ENCODE measurements around the gene ESR2.

Gene ESR2

DNA sequence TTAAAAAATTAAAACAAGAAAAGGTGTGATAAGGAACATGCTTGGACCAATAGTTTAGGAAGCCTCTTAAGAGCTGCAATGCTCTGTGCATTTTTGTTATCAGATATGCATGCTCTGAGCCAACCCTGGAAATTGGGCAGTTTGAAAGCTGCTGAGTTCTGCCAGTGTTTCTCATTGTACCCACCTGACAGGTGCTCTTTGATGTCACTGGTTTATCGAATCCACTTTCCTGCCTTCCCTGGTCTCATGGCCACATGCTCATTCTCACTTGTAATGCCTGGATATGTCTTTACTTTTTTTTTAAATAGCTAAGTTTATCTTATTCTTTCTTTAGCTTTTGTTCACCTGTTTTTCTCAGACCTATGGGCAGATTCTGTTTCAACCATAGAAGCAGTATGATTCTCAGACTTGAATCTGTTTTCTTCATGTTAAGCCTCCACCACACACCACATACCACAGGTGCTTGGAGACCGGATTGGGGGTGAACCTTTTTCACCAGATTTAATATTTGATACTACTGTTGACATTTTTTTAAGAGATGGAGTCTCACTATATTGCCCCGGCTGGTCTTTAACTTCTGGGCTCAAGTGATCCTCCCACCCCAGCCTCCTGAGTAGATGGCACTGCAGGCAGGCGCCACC, 90.7 kb downstream of the ESR2 start:
- Histone ChIP-seq H3K4me3 (ENCODE audit: low read length) (no peak overlapping the region), H3K4me2 (ENCODE audit: low read length) (no peak overlapping the region), H3K36me3 (ENCODE audit: control insufficient read depth, low read length) (peaks cover 89% of the 10 kb centered on the region), H3K9me2 (replicated peaks; ENCODE audit: control insufficient read depth, low read length) (no peaks in the 10 kb centered on the region), H4K20me1 (ENCODE audit: control insufficient read depth, insufficient read depth, low read depth, low read length) (no peaks in the 10 kb centered on the region), H3K9me3 (ENCODE audit: control insufficient read depth, insufficient read depth, low read length) (no peaks in the 10 kb centered on the region), H3K27ac (ENCODE audit: low read depth, low read length) (no peak overlapping the region), H3K27me3 (ENCODE audit: control insufficient read depth, low read length) (no peaks in the 10 kb centered on the region), H3K79me2 (ENCODE audit: control insufficient read depth, low read length) (peaks cover 6% of the 10 kb centered on the region), H3K4me1 (ENCODE audit: control insufficient read depth, low read length) (no peaks in the 10 kb centered on the region), H3F3A (ENCODE audit: control insufficient read depth, insufficient read depth) (no peaks in the 10 kb centered on the region; the same call in 1 of the 2 replicates)
- TF ChIP-seq EZH2phosphoT487 (IDR thresholded peaks at IDR 0.05; ENCODE audit: borderline replicate concordance, low read length) = no peak
- TF ChIP-seq, protein P1, sequence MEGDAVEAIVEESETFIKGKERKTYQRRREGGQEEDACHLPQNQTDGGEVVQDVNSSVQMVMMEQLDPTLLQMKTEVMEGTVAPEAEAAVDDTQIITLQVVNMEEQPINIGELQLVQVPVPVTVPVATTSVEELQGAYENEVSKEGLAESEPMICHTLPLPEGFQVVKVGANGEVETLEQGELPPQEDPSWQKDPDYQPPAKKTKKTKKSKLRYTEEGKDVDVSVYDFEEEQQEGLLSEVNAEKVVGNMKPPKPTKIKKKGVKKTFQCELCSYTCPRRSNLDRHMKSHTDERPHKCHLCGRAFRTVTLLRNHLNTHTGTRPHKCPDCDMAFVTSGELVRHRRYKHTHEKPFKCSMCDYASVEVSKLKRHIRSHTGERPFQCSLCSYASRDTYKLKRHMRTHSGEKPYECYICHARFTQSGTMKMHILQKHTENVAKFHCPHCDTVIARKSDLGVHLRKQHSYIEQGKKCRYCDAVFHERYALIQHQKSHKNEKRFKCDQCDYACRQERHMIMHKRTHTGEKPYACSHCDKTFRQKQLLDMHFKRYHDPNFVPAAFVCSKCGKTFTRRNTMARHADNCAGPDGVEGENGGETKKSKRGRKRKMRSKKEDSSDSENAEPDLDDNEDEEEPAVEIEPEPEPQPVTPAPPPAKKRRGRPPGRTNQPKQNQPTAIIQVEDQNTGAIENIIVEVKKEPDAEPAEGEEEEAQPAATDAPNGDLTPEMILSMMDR (IDR thresholded peaks at IDR 0.05; ENCODE audit: low read depth, low read length, poor library complexity, severe bottlenecking) = no peak

DNA sequence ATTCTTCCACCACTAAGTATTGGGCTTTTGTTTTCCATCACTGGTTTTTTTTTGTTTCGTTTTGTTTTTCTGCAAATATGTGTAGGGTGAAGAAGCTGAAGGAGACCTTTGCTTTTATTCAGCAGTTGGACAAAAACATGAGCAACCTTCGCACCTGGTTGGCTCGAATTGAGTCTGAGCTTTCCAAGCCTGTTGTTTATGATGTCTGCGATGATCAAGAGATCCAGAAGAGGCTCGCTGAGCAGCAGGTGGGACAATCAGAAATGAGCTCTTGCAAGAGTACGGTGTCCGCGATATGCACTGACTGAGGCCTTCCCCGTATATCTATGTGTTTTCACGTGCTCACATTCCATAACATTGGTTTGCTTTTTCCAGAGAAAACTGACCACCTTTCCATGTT, 91.5 kb downstream of the ESR2 start:
- Histone ChIP-seq H3K4me3 (ENCODE audit: low read length) (no peak overlapping the region), H3K27me3 (ENCODE audit: control insufficient read depth, low read length) (no peaks in the 10 kb centered on the region), H3F3A (ENCODE audit: control insufficient read depth, insufficient read depth) (no peaks in the 10 kb centered on the region; the same call in 1 of the 2 replicates), H4K20me1 (ENCODE audit: control insufficient read depth, insufficient read depth, low read depth, low read length) (no peaks in the 10 kb centered on the region), H3K4me2 (ENCODE audit: low read length) (no peak overlapping the region), H3K79me2 (ENCODE audit: control insufficient read depth, low read length) (peaks cover 7% of the 10 kb centered on the region), H3K9me2 (replicated peaks; ENCODE audit: control insufficient read depth, low read length) (no peaks in the 10 kb centered on the region), H3K9me3 (ENCODE audit: control insufficient read depth, insufficient read depth, low read length) (no peaks in the 10 kb centered on the region), H3K4me1 (ENCODE audit: control insufficient read depth, low read length) (no peaks in the 10 kb centered on the region), H3K36me3 (ENCODE audit: control insufficient read depth, low read length) (peaks cover 89% of the 10 kb centered on the region), H3K27ac (ENCODE audit: low read depth, low read length) (no peak overlapping the region)
- TF ChIP-seq, protein P1 (IDR thresholded peaks at IDR 0.05; ENCODE audit: low read depth, low read length, poor library complexity, severe bottlenecking) = no peak
- no peak for TF ChIP-seq EZH2phosphoT487 (IDR thresholded peaks at IDR 0.05; ENCODE audit: borderline replicate concordance, low read length)

DNA sequence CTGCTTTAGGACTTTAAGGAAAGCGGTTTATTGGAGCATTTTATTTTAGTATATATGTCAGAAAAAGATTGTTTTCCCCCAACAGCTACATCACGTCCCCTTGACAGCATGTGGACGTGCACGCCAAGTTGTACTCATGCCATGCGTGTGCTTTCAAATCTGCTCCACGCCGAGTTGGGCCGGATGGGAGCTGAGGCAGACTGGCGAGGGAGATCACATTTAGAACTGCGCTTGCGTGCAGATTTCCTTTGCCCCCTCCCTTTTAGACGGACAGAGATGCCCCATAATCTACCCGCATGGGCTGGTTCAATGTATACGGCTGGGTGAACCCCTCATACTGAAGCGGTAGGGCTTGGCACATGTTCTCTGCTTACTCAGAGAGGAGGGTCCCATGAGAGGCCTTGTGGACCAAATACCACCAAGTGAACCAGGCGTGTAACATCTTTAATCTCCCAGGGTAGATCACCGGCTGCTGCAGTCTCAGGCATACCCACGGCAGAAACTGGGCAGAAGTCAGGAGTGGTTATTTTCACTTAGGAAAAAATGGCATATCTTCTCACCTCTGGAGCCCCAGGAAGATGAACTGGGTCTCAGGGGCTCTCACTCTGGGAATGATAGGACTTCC, 92.1 kb downstream of the ESR2 start:
- TF ChIP-seq, protein P1 (IDR thresholded peaks at IDR 0.05; ENCODE audit: low read depth, low read length, poor library complexity, severe bottlenecking) = no peak
- TF ChIP-seq EZH2phosphoT487 (IDR thresholded peaks at IDR 0.05; ENCODE audit: borderline replicate concordance, low read length) = no peak
- H3K9me2 ChIP-seq (replicated peaks; ENCODE audit: control insufficient read depth, low read length) = no peaks in the 10 kb centered on the region
- H3K4me1 ChIP-seq (ENCODE audit: control insufficient read depth, low read length) = no peaks in the 10 kb centered on the region
- H3K4me2 ChIP-seq (ENCODE audit: low read length) = no peak overlapping the region
- no peak overlapping the region for H3K27ac ChIP-seq (ENCODE audit: low read depth, low read length)
- no peaks in the 10 kb centered on the region; the same call in 1 of the 2 replicates for H3F3A ChIP-seq (ENCODE audit: control insufficient read depth, insufficient read depth)
- peaks cover 90% of the 10 kb centered on the region for H3K36me3 ChIP-seq (ENCODE audit: control insufficient read depth, low read length)
- H3K4me3 ChIP-seq (ENCODE audit: low read length) = no peak overlapping the region
- H4K20me1 ChIP-seq (ENCODE audit: control insufficient read depth, insufficient read depth, low read depth, low read length) = no peaks in the 10 kb centered on the region
- no peaks in the 10 kb centered on the region for H3K9me3 ChIP-seq (ENCODE audit: control insufficient read depth, insufficient read depth, low read length)
- H3K27me3 ChIP-seq (ENCODE audit: control insufficient read depth, low read length) = no peaks in the 10 kb centered on the region
- peaks cover 10% of the 10 kb centered on the region for H3K79me2 ChIP-seq (ENCODE audit: control insufficient read depth, low read length)

All from DOHH2 (cell line).